Measurements from ENCODE around the gene DIS3L2.

Gene DIS3L2

GRCh38 chr2:232320443-232320803 lies 358.9 kb downstream of the DIS3L2 start:
- Histone ChIP-seq H3K4me2 (ENCODE audit: low read depth, low read length, poor library complexity, severe bottlenecking) (peak overlapping the region; percentile 19), H3K9me2 (replicated peaks; ENCODE audit: low read depth, low read length) (no peaks in the 10 kb centered on the region), H3K36me3 (ENCODE audit: insufficient read depth, low read length) (no peaks in the 10 kb centered on the region), H3K9ac (ENCODE audit: low read depth, low read length, poor library complexity, severe bottlenecking) (peak overlapping the region; percentile 25), H3F3A (ENCODE audit: low read depth) (peaks cover 14% of the 10 kb centered on the region), H3K9me3 (ENCODE audit: insufficient read depth, low read depth, low read length) (no peaks in the 10 kb centered on the region), H2AFZ (ENCODE audit: low read length) (no peak overlapping the region), H4K20me1 (ENCODE audit: insufficient read depth, low read length, poor library complexity, severe bottlenecking) (no peaks in the 10 kb centered on the region), H3K4me1 (ENCODE audit: insufficient read depth, low read length, poor library complexity, severe bottlenecking) (peaks cover 75% of the 10 kb centered on the region), H3K27me3 (ENCODE audit: insufficient read depth, low read length, poor library complexity, severe bottlenecking) (no peaks in the 10 kb centered on the region), H3K4me3 (ENCODE audit: low read length, poor library complexity, severe bottlenecking) (no peak overlapping the region), H3K79me2 (ENCODE audit: insufficient read depth, low read length) (no peaks in the 10 kb centered on the region; the same call in 1 of the 2 replicates)
- TF ChIP-seq CTCF (conservative IDR thresholded peaks at IDR 0.05; ENCODE audit: low read length), result no peak
- TF ChIP-seq EZH2phosphoT487 (IDR thresholded peaks at IDR 0.05; ENCODE audit: borderline replicate concordance), result no peak

- Histone ChIP-seq H3K36me3 (ENCODE audit: insufficient read depth, low read length) (no peaks in the 10 kb centered on the region), H3K27me3 (ENCODE audit: insufficient read depth, low read length, poor library complexity, severe bottlenecking) (no peaks in the 10 kb centered on the region), H3K79me2 (ENCODE audit: insufficient read depth, low read length) (no peaks in the 10 kb centered on the region; the same call in 1 of the 2 replicates), H3K4me1 (ENCODE audit: insufficient read depth, low read length, poor library complexity, severe bottlenecking) (peaks cover 68% of the 10 kb centered on the region), H3F3A (ENCODE audit: low read depth) (peaks cover 8% of the 10 kb centered on the region), H3K4me3 (ENCODE audit: low read length, poor library complexity, severe bottlenecking) (no peak overlapping the region), H2AFZ (ENCODE audit: low read length) (no peak overlapping the region), H3K9me3 (ENCODE audit: insufficient read depth, low read depth, low read length) (no peaks in the 10 kb centered on the region), H4K20me1 (ENCODE audit: insufficient read depth, low read length, poor library complexity, severe bottlenecking) (no peaks in the 10 kb centered on the region), H3K9me2 (replicated peaks; ENCODE audit: low read depth, low read length) (no peaks in the 10 kb centered on the region), H3K9ac (ENCODE audit: low read depth, low read length, poor library complexity, severe bottlenecking) (peak overlapping the region; percentile 27), H3K4me2 (ENCODE audit: low read depth, low read length, poor library complexity, severe bottlenecking) (no peak overlapping the region)
- TF ChIP-seq EZH2phosphoT487 (IDR thresholded peaks at IDR 0.05; ENCODE audit: borderline replicate concordance), result no peak
- peak; percentile 50 for TF ChIP-seq CTCF (conservative IDR thresholded peaks at IDR 0.05; ENCODE audit: low read length)
These were observed 359.8 kb downstream of the DIS3L2 start for GRCh38 chr2:232321156-232321816.

GRCh38 chr2:232321817-232322559 lies 360.5 kb downstream of the DIS3L2 start:
- H3K4me1 ChIP-seq (ENCODE audit: insufficient read depth, low read length, poor library complexity, severe bottlenecking), result peaks cover 61% of the 10 kb centered on the region
- no peaks in the 10 kb centered on the region for H3K9me3 ChIP-seq (ENCODE audit: insufficient read depth, low read depth, low read length)
- peaks cover 3% of the 10 kb centered on the region for H4K20me1 ChIP-seq (ENCODE audit: insufficient read depth, low read length, poor library complexity, severe bottlenecking)
- H3K9me2 ChIP-seq (replicated peaks; ENCODE audit: low read depth, low read length), result no peaks in the 10 kb centered on the region
- TF ChIP-seq EZH2phosphoT487 (IDR thresholded peaks at IDR 0.05; ENCODE audit: borderline replicate concordance) (no peak), CTCF (conservative IDR thresholded peaks at IDR 0.05; ENCODE audit: low read length) (no peak)
- no peak overlapping the region for H2AFZ ChIP-seq (ENCODE audit: low read length)
- H3K4me3 ChIP-seq (ENCODE audit: low read length, poor library complexity, severe bottlenecking), result no peak overlapping the region
- H3K36me3 ChIP-seq (ENCODE audit: insufficient read depth, low read length), result no peaks in the 10 kb centered on the region
- no peak overlapping the region for H3K4me2 ChIP-seq (ENCODE audit: low read depth, low read length, poor library complexity, severe bottlenecking)
- H3K79me2 ChIP-seq (ENCODE audit: insufficient read depth, low read length), result no peaks in the 10 kb centered on the region; the same call in 1 of the 2 replicates
- no peaks in the 10 kb centered on the region for H3K27me3 ChIP-seq (ENCODE audit: insufficient read depth, low read length, poor library complexity, severe bottlenecking)
- peak overlapping the region; percentile 27 for H3K9ac ChIP-seq (ENCODE audit: low read depth, low read length, poor library complexity, severe bottlenecking)
- H3F3A ChIP-seq (ENCODE audit: low read depth), result 0 out of 2 replicates have a peak, but pooled peaks cover 2% of the 10 kb centered on the region
